Fibroblast of lung (primary cell): Measurements from ENCODE around the gene ESPN.

Experiments used
- EZH2 ChIP-seq: IDR thresholded peaks from 2 replicates; pipeline ENCODE4 v1.5.1; 2012; ENCODE audit warnings: low read length, control low read depth, mild to moderate bottlenecking; ENCODE audit errors: missing control alignments
- TF ChIP-seq, protein P1 (sequence below), 2 donors: IDR thresholded peaks in 1 of 2; conservative IDR thresholded peaks in 1 of 2; 1 replicate in 1 of 2; 2 replicates in 1 of 2; pipeline ENCODE4 v1.5.1; 2011 to 2012; ENCODE audit warnings: low read length in 2 of 2, control low read depth in 1 of 2, inconsistent platforms in 1 of 2, low read depth in 1 of 2, mild to moderate bottlenecking in 1 of 2

- TF ChIP-seq, protein P1, sequence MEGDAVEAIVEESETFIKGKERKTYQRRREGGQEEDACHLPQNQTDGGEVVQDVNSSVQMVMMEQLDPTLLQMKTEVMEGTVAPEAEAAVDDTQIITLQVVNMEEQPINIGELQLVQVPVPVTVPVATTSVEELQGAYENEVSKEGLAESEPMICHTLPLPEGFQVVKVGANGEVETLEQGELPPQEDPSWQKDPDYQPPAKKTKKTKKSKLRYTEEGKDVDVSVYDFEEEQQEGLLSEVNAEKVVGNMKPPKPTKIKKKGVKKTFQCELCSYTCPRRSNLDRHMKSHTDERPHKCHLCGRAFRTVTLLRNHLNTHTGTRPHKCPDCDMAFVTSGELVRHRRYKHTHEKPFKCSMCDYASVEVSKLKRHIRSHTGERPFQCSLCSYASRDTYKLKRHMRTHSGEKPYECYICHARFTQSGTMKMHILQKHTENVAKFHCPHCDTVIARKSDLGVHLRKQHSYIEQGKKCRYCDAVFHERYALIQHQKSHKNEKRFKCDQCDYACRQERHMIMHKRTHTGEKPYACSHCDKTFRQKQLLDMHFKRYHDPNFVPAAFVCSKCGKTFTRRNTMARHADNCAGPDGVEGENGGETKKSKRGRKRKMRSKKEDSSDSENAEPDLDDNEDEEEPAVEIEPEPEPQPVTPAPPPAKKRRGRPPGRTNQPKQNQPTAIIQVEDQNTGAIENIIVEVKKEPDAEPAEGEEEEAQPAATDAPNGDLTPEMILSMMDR (conservative IDR thresholded peaks at IDR 0.05 in 1 of 2, IDR thresholded peaks at IDR 0.05 in 1 of 2; ENCODE audit: low read depth in 1 of 2, low read length in 2 of 2), result no peak
- peak; percentile 89 for TF ChIP-seq EZH2
Observed at GRCh38 chr1:6418668-6419396, 5.7 kb upstream of the ESPN start.
